Neural cell (in vitro differentiated cells): ENCODE data around the gene FHL1. TPM values are rescaled to one million over a fixed set of nuclear protein-coding genes. Genes with fewer than 3 reads are reported as not detected.

Source experiments
- H2AFZ ChIP-seq: fragments of 200-600, 300-800 bp; sonication (generic), shearing (Covaris generic); 2 replicates; pipeline ENCODE4 v1.6.0; 2014; ENCODE audit warnings: low read depth, mild to moderate bottlenecking, antibody characterized with exemption, low read length, moderate library complexity
- H3F3A ChIP-seq: fragments of 200-600 bp; shearing (Covaris generic); 2 replicates; pipeline ENCODE4 v1.6.1; 2016; ENCODE audit warnings: mild to moderate bottlenecking, moderate library complexity, mixed read lengths, antibody characterized with exemption, low read length; ENCODE audit not compliant: insufficient read depth, poor library complexity, severe bottlenecking
- H3K27ac ChIP-seq: fragments of 200-600, 300-800 bp; sonication (generic), shearing (Covaris generic); 2 replicates; pipeline ENCODE4 v1.5.1; 2014; ENCODE audit warnings: mild to moderate bottlenecking, low read length, moderate library complexity
- H3K27me3 ChIP-seq: fragments of 300-800, 200-600 bp; sonication (generic), shearing (Covaris generic); 2 replicates; pipeline ENCODE4 v1.6.0; 2014; ENCODE audit warnings: mild to moderate bottlenecking, low read depth, low read length, moderate library complexity; ENCODE audit not compliant: insufficient read depth
- H3K36me3 ChIP-seq: fragments of 300-800, 200-600 bp; sonication (generic), shearing (Covaris generic); 2 replicates; pipeline ENCODE4 v1.5.1; 2014; ENCODE audit warnings: mild to moderate bottlenecking, antibody characterized with exemption, low read length, moderate library complexity; ENCODE audit not compliant: insufficient read depth
- H3K4me2 ChIP-seq: fragments of 300-800, 200-600 bp; sonication (generic), shearing (Covaris generic); 2 replicates; pipeline ENCODE4 v1.6.0; 2014; ENCODE audit warnings: mild to moderate bottlenecking, low read length
- H3K4me3 ChIP-seq: fragments of 300-800, 200-600 bp; sonication (generic), shearing (Covaris generic); 2 replicates; pipeline ENCODE4 v1.5.1; 2014; ENCODE audit warnings: mild to moderate bottlenecking, low read length, moderate library complexity
- H3K79me2 ChIP-seq: fragments of 200-600 bp; shearing (Covaris generic); replicated peaks from 2 replicates; pipeline ENCODE4 v1.6.0; 2014; ENCODE audit warnings: mild to moderate bottlenecking, low read length, moderate library complexity; ENCODE audit not compliant: insufficient read depth
- H3K9ac ChIP-seq: fragments of 300-800, 200-600 bp; sonication (generic), shearing (Covaris generic); 2 replicates; pipeline ENCODE4 v1.6.1; 2016; ENCODE audit warnings: mild to moderate bottlenecking, low read length, mixed read lengths
- H3K9me2 ChIP-seq: fragments of 200-600 bp; shearing (Covaris generic); 2 replicates; pipeline ENCODE4 v1.6.1; 2016; ENCODE audit warnings: mild to moderate bottlenecking, low read length, mixed read lengths; ENCODE audit not compliant: insufficient read depth
- H3K9me3 ChIP-seq: fragments of 200-600, 300-800 bp; sonication (generic), shearing (Covaris generic); 2 replicates; pipeline ENCODE4 v1.6.1; 2016; ENCODE audit warnings: mild to moderate bottlenecking, mixed run types, low read length, moderate library complexity, mixed read lengths
- H4K20me1 ChIP-seq: fragments of 200-600 bp; shearing (Covaris generic); 2 replicates; pipeline ENCODE4 v1.6.1; 2016; ENCODE audit warnings: mild to moderate bottlenecking, mixed run types; ENCODE audit not compliant: insufficient read depth
- EP300 ChIP-seq: fragments of 450-650 bp; conservative IDR thresholded peaks from 2 replicates; pipeline ENCODE4 v1.6.1; 2014; ENCODE audit warnings: antibody characterized with exemption, mild to moderate bottlenecking, moderate library complexity; ENCODE audit not compliant: poor library complexity, severe bottlenecking
- EZH2 ChIP-seq: fragments of 200-600, 300-800 bp; shearing (Covaris generic), sonication (generic); IDR thresholded peaks from 2 replicates; pipeline ENCODE4 v1.6.1; 2014; ENCODE audit warnings: antibody characterized with exemption, low read length, borderline replicate concordance, mild to moderate bottlenecking; ENCODE audit not compliant: insufficient read depth, poor library complexity, severe bottlenecking
- MXI1 ChIP-seq: fragments of 450-650 bp; conservative IDR thresholded peaks from 2 replicates; pipeline ENCODE4 v1.6.1; 2014; ENCODE audit warnings: antibody characterized with exemption, mild to moderate bottlenecking; ENCODE audit not compliant: poor library complexity, severe bottlenecking
- POLR2AphosphoS5 ChIP-seq: IDR thresholded peaks from 2 replicates; pipeline ENCODE4 v1.6.1; 2012
- RAD21 ChIP-seq: fragments of 450-650 bp; conservative IDR thresholded peaks from 2 replicates; pipeline ENCODE4 v1.6.1; 2014; ENCODE audit warnings: antibody characterized with exemption, mild to moderate bottlenecking, moderate library complexity
- SMC3 ChIP-seq: fragments of 450-650 bp; conservative IDR thresholded peaks from 2 replicates; pipeline ENCODE4 v1.6.1; 2014; ENCODE audit warnings: antibody characterized with exemption, mild to moderate bottlenecking, moderate library complexity; ENCODE audit not compliant: poor library complexity
- TAF1 ChIP-seq: IDR thresholded peaks from 2 replicates; pipeline ENCODE4 v1.6.1; 2012; ENCODE audit warnings: low read depth
- polyA plus RNA-seq: library from polyadenylated mRNA; depleted of rRNA; stranded (reverse); fragments of >200 nt; gene quantifications from 2 replicates; pipeline ENCODE4 v1.2.3, GENCODE V29; 2014
- TF ChIP-seq, protein P1 (sequence below): fragments of 450-650 bp; IDR thresholded peaks from 2 replicates; pipeline ENCODE4 v1.5.1; 2014; ENCODE audit warnings: antibody characterized with exemption, mild to moderate bottlenecking, moderate library complexity; ENCODE audit not compliant: poor library complexity, severe bottlenecking
- TF ChIP-seq, protein P2 (sequence below): IDR thresholded peaks from 2 replicates; pipeline ENCODE4 v1.6.1; 2012; ENCODE audit warnings: borderline replicate concordance

FHL1 gene
- polyA plus RNA-seq, 1 donor from 2014 or later, result 235 TPM

DNA sequence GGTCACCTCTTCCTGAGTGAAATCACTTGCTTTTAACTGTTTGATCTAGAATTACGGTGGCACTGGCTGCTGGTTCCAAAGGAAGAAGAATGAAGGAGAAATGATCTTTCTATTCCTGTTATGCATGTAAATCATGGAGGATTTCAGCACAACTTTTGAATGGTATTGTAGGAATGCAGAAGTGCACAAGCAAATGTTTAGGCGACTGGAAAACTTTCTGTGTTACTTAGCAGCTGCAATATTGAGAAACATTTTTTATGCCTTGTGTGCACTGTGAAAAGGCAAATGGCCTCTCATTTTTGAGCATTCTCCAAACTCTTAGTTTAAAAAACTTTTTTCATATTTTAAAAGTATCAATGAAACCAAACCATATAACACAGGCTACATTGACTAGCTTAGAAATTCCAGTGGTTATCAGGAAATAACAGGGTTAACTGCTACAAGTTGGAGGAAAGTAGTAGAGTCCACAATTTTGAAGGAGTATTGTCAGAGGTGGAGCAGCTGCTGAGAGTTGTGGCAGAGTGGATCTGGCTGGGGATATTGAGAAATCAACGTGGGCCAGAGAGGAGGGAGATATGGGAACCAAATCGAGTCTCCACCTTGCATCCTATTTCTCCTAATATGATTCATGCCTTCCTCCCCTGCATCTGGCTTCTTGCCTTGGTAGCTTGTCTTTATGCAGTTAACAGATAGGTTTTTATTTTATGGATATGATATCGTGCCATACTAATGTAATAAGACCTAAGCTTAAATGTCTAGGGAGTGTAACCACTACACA lies 32.0 kb upstream of the FHL1 start:
- no peaks in the 10 kb centered on the region for H3F3A ChIP-seq
- no peaks in the 10 kb centered on the region for H4K20me1 ChIP-seq
- no peak overlapping the region for H2AFZ ChIP-seq
- no peaks in the 10 kb centered on the region for H3K79me2 ChIP-seq
- no peaks in the 10 kb centered on the region for H3K36me3 ChIP-seq
- H3K9ac ChIP-seq, result no peak overlapping the region
- TF ChIP-seq, protein P1, sequence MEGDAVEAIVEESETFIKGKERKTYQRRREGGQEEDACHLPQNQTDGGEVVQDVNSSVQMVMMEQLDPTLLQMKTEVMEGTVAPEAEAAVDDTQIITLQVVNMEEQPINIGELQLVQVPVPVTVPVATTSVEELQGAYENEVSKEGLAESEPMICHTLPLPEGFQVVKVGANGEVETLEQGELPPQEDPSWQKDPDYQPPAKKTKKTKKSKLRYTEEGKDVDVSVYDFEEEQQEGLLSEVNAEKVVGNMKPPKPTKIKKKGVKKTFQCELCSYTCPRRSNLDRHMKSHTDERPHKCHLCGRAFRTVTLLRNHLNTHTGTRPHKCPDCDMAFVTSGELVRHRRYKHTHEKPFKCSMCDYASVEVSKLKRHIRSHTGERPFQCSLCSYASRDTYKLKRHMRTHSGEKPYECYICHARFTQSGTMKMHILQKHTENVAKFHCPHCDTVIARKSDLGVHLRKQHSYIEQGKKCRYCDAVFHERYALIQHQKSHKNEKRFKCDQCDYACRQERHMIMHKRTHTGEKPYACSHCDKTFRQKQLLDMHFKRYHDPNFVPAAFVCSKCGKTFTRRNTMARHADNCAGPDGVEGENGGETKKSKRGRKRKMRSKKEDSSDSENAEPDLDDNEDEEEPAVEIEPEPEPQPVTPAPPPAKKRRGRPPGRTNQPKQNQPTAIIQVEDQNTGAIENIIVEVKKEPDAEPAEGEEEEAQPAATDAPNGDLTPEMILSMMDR, result no peak
- no peak for TF ChIP-seq POLR2AphosphoS5
- TF ChIP-seq RAD21, result no peak
- TF ChIP-seq SMC3, result no peak
- no peak for TF ChIP-seq TAF1
- H3K4me2 ChIP-seq, result no peak overlapping the region
- no peak overlapping the region for H3K4me3 ChIP-seq
- no peaks in the 10 kb centered on the region for H3K9me2 ChIP-seq
- H3K9me3 ChIP-seq, result no peaks in the 10 kb centered on the region
- no peak overlapping the region for H3K27ac ChIP-seq
- H3K27me3 ChIP-seq, result no peaks in the 10 kb centered on the region

DNA sequence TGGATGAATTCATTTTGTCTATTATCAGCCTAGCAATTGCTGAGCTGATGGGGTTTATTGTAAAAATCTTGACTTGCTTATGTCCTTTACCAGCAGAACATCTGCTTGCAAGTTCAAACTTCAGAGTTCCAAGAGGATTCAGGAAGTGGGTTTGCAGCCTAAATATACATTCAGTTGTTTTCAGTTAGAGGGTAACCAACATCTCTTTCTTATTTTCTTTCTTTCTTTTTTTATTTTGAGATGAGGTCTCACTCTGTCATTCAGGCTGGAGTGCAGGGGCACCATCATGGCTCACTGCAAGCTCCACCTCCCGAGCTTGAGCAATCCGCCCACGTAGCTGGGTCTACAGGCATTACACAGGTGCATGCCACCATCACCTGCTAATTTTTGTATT lies 31.4 kb upstream of the FHL1 start:
- TF ChIP-seq POLR2AphosphoS5, result no peak
- TF ChIP-seq SMC3, result no peak
- no peak for TF ChIP-seq MXI1
- no peak for TF ChIP-seq EZH2
- TF ChIP-seq, protein P2, sequence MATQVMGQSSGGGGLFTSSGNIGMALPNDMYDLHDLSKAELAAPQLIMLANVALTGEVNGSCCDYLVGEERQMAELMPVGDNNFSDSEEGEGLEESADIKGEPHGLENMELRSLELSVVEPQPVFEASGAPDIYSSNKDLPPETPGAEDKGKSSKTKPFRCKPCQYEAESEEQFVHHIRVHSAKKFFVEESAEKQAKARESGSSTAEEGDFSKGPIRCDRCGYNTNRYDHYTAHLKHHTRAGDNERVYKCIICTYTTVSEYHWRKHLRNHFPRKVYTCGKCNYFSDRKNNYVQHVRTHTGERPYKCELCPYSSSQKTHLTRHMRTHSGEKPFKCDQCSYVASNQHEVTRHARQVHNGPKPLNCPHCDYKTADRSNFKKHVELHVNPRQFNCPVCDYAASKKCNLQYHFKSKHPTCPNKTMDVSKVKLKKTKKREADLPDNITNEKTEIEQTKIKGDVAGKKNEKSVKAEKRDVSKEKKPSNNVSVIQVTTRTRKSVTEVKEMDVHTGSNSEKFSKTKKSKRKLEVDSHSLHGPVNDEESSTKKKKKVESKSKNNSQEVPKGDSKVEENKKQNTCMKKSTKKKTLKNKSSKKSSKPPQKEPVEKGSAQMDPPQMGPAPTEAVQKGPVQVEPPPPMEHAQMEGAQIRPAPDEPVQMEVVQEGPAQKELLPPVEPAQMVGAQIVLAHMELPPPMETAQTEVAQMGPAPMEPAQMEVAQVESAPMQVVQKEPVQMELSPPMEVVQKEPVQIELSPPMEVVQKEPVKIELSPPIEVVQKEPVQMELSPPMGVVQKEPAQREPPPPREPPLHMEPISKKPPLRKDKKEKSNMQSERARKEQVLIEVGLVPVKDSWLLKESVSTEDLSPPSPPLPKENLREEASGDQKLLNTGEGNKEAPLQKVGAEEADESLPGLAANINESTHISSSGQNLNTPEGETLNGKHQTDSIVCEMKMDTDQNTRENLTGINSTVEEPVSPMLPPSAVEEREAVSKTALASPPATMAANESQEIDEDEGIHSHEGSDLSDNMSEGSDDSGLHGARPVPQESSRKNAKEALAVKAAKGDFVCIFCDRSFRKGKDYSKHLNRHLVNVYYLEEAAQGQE, result no peak
- Histone ChIP-seq H3K36me3 (no peaks in the 10 kb centered on the region), H3K9me2 (no peaks in the 10 kb centered on the region), H3K27me3 (no peaks in the 10 kb centered on the region), H2AFZ (no peak overlapping the region), H3F3A (no peaks in the 10 kb centered on the region), H3K9ac (no peak overlapping the region), H3K27ac (no peak overlapping the region), H4K20me1 (no peaks in the 10 kb centered on the region), H3K79me2 (no peaks in the 10 kb centered on the region), H3K9me3 (no peaks in the 10 kb centered on the region), H3K4me2 (no peak overlapping the region), H3K4me3 (no peak overlapping the region)

DNA sequence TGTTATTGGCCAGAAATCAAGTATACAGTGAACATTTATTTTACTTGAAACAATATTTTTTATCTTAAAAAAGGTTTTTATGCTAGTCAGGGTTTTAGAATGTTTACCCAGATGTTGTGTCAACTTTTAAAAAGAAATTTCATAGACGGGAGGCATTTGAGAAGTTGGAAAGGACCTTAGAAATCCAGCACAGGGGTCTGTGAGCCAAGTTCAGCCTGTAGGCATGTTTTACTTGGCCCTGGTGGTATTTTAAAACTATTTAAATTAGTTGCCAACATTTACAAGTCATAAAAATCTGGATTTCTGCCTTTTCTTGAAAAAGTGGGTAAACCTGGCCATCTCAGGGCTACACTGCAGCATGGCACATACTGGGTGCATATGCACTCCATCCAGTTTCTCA lies 25.5 kb upstream of the FHL1 start:
- H3K4me2 ChIP-seq, result no peak overlapping the region
- H3K36me3 ChIP-seq, result no peaks in the 10 kb centered on the region
- no peak overlapping the region for H3K9ac ChIP-seq
- no peaks in the 10 kb centered on the region for H3K79me2 ChIP-seq
- no peaks in the 10 kb centered on the region for H3F3A ChIP-seq
- H2AFZ ChIP-seq, result no peak overlapping the region
- no peaks in the 10 kb centered on the region for H4K20me1 ChIP-seq
- TF ChIP-seq EZH2, result no peak
- no peak for TF ChIP-seq POLR2AphosphoS5
- TF ChIP-seq, protein P2, result no peak
- TF ChIP-seq MXI1, result no peak
- no peak for TF ChIP-seq RAD21
- TF ChIP-seq EP300, result no peak
- TF ChIP-seq SMC3, result no peak
- TF ChIP-seq, protein P1, result no peak
- no peak for TF ChIP-seq TAF1
- H3K4me3 ChIP-seq, result no peak overlapping the region
- no peaks in the 10 kb centered on the region for H3K9me3 ChIP-seq
- H3K9me2 ChIP-seq, result no peaks in the 10 kb centered on the region
- no peaks in the 10 kb centered on the region for H3K27me3 ChIP-seq
- no peak overlapping the region for H3K27ac ChIP-seq
